Measurements from ENCODE around the gene HTRA1. TPM values are rescaled to one million over a fixed set of nuclear protein-coding genes. Genes with fewer than 3 reads are reported as not detected.

HTRA1 gene
- total RNA-seq, 1 donor from 2014 or later = 1,504 TPM

GRCh38 chr10:122531261-122531660 is 69.9 kb downstream of the HTRA1 start:
- peaks cover 7% of the 10 kb centered on the region for H3K27me3 Mint-ChIP-seq (ENCODE audit: low read depth)
- DNase-seq (ENCODE audit: low spot score) = no peak
- H3K9me3 Mint-ChIP-seq (ENCODE audit: low read depth) = peaks cover 3% of the 10 kb centered on the region
- no peak overlapping the region for H3K27ac Mint-ChIP-seq (ENCODE audit: unreplicated experiment)
- no peak for TF ChIP-seq CTCF (IDR thresholded peaks at IDR 0.05)
- H3K4me3 Mint-ChIP-seq (ENCODE audit: unreplicated experiment) = no peak overlapping the region
- H3K4me1 Mint-ChIP-seq (ENCODE audit: low read depth) = peaks cover 10% of the 10 kb centered on the region
- no peaks in the 10 kb centered on the region for H3K36me3 Mint-ChIP-seq (ENCODE audit: low read depth)

- no peaks in the 10 kb centered on the region for H3K36me3 Mint-ChIP-seq (ENCODE audit: low read depth)
- no peak overlapping the region for H3K27ac Mint-ChIP-seq (ENCODE audit: unreplicated experiment)
These were observed 70.6 kb downstream of the HTRA1 start for GRCh38 chr10:122531939-122532338.

GRCh38 chr10:122532601-122533296 is 71.4 kb downstream of the HTRA1 start:
- H3K9me3 Mint-ChIP-seq (ENCODE audit: low read depth) = peaks cover 6% of the 10 kb centered on the region

More at GRCh38 chr10:122531939-122532338, 70.6 kb downstream of the HTRA1 start:
- Mint-ChIP-seq H3K4me3 (ENCODE audit: unreplicated experiment) (no peak overlapping the region), H3K9me3 (ENCODE audit: low read depth) (peaks cover 6% of the 10 kb centered on the region), H3K27me3 (ENCODE audit: low read depth) (peaks cover 7% of the 10 kb centered on the region), H3K4me1 (ENCODE audit: low read depth) (peaks cover 10% of the 10 kb centered on the region)
- no peak for TF ChIP-seq CTCF (IDR thresholded peaks at IDR 0.05)
- DNase-seq (ENCODE audit: low spot score) = no peak

DNA sequence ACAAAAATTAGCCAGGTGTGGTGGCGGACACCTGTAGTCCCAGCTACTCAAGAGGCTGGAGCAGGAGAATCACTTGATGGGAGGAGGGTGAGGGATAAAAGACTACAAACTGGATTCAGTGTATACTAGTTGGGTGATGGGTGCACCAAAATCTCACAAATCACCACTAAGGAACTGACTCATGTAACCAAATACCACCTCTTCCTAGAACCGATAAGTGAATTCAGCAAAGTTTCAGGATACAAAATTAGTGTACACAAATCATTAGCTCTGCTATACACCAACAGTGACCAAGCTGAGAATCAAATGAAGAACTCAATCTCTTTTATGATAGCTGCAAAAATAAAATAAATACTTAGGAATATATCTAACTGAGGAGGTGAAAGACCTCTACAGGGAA is 76.2 kb downstream of the HTRA1 start:
- peaks cover 3% of the 10 kb centered on the region for H3K9me3 Mint-ChIP-seq (ENCODE audit: low read depth)
- H3K36me3 Mint-ChIP-seq (ENCODE audit: low read depth) = no peaks in the 10 kb centered on the region
- DNase-seq (ENCODE audit: low spot score) = no peak
- no peak for TF ChIP-seq CTCF (IDR thresholded peaks at IDR 0.05)
- H3K4me3 Mint-ChIP-seq (ENCODE audit: unreplicated experiment) = no peak overlapping the region
- no peaks in the 10 kb centered on the region for H3K4me1 Mint-ChIP-seq (ENCODE audit: low read depth)
- H3K27ac Mint-ChIP-seq (ENCODE audit: unreplicated experiment) = no peak overlapping the region
- peaks cover 11% of the 10 kb centered on the region for H3K27me3 Mint-ChIP-seq (ENCODE audit: low read depth)

More at GRCh38 chr10:122532601-122533296, 71.4 kb downstream of the HTRA1 start:
- Mint-ChIP-seq H3K4me3 (ENCODE audit: unreplicated experiment) (no peak overlapping the region), H3K27ac (ENCODE audit: unreplicated experiment) (no peak overlapping the region), H3K36me3 (ENCODE audit: low read depth) (no peaks in the 10 kb centered on the region), H3K4me1 (ENCODE audit: low read depth) (peaks cover 10% of the 10 kb centered on the region), H3K27me3 (ENCODE audit: low read depth) (peaks cover 7% of the 10 kb centered on the region)
- no peak for TF ChIP-seq CTCF (IDR thresholded peaks at IDR 0.05)
- no peak for DNase-seq (ENCODE audit: low spot score)

- Mint-ChIP-seq H3K4me3 (ENCODE audit: unreplicated experiment) (no peak overlapping the region), H3K36me3 (ENCODE audit: low read depth) (no peaks in the 10 kb centered on the region), H3K27ac (ENCODE audit: unreplicated experiment) (no peak overlapping the region), H3K27me3 (ENCODE audit: low read depth) (peaks cover 15% of the 10 kb centered on the region), H3K4me1 (ENCODE audit: low read depth) (no peaks in the 10 kb centered on the region), H3K9me3 (ENCODE audit: low read depth) (peaks cover 3% of the 10 kb centered on the region)
- no peak for DNase-seq (ENCODE audit: low spot score)
- no peak for TF ChIP-seq CTCF (IDR thresholded peaks at IDR 0.05)
These were observed 80.2 kb downstream of the HTRA1 start for GRCh38 chr10:122541541-122542002.

Data from chondrocyte (in vitro differentiated cells).